ENCODE measurements around the gene OR4F6.
"Not testable (repeated sequence)": the region's sequence is repeated elsewhere in the genome, so short reads cannot be mapped to it uniquely, and the experiment has no call there.

The OR4F6 gene, protein sequence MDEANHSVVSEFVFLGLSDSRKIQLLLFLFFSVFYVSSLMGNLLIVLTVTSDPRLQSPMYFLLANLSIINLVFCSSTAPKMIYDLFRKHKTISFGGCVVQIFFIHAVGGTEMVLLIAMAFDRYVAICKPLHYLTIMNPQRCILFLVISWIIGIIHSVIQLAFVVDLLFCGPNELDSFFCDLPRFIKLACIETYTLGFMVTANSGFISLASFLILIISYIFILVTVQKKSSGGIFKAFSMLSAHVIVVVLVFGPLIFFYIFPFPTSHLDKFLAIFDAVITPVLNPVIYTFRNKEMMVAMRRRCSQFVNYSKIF

DNA sequence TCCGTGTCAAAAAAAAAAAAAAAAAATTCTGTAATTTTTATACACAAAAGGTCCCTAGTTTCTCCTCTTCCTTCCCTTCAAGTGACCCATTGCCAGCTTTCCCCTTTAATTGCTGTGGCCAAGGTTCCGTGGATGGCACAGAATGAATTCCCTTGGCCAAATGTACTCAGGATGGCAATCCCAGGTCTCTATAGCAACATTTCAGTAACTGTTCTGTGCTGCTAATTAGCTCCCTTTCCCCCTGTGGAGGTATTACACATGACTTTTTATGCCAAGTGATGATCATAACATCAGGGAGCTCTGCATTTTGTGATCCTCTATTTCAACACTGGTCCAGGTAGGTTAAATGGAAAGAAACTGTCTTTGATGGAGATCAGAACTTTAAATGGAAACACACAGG lies at the start of gene OR4F6:
Gene OR4F6, plus strand, starts transcription at position 301 of the 400 bp plus-strand sequence. CDS start 2,211 bp downstream, outside the sequence.
- no peak for DNase-seq (ENCODE audit: low read depth in 2 of 2)

DNA sequence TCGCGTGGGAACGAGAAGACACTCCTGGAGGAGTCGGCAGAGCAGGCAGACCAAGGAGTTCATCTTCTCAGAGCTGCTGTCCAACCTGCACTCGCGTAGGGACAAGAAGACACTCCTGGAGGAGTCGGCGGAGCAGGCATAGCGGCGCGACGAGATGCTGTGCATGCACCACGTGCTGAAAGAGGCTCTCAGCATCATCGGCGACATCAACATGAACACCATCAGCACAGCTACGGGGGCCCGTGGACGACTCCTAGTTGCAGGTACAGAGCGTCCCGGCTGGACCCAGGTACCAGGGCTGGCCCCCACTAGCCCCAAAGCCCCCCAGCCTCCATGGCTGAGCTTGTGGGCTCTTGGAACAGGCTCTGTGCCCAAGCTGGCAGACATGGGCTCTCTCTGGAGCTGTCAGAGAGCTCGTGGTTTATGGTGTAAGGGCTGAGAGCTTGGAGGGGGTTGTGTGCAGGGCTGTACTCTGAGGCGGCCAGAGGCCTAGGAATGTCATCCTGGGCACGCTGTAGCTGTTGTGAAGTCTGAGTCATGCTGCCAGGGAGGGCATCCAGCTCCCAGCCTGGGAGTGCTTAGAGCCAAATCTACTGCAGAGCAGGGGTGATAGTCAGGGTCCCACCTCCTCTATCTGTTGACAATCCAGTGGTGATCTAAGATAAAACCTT lies 38.5 kb upstream of the OR4F6 start:
- DNase-seq (ENCODE audit: low read depth in 2 of 2): not testable (repeated sequence)

DNA sequence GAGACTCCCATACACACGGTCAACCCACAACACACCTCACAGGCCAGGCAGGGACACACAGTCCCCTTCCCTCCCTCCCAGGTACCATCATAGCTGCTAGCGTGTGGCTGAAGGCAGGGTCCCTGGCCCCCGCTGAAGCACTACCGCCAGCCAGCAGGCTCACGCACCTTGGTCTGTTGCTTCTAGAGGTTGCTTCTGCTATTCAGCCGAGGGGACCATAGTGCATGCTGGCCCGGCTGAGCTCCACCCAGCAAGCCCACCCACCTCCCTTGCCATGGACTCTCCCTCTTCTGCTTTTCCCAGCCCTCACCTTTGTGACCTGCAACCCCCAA lies 38.0 kb upstream of the OR4F6 start:
- not testable (repeated sequence) for DNase-seq (ENCODE audit: low read depth in 2 of 2)

DNA sequence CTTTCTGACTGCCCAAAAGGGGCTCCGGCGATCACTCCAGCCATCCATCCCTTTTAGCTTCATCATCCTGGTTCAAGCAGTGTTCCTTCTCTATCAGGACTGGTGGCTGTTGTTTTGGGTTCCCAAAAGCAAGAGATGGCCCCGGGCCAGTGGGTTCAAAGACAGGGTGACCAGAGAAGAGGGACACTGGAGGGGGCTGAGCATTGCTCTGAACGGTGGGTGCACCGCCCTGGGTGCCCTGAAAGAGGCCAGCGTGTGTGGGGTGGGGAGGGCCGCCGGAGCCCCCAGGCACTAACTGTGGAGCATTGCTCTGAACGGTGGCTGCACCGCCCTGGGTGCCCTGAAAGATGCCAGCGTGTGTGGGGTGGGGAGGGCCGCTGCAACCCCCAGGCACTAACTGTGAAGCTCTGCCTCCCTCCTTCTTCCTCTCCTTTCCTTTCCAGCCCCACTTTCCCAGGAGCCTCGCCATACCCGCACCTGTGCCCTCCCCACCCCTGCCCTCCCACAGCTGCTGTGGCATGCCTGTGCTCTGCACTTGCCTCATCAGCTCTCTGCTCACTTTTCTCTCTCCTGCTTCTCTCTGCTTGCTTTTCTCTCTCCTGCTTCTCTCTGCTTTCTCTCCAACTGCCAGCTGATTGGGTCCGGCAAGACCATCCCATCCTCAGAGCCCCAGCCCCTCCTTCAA lies 37.4 kb upstream of the OR4F6 start:
- DNase-seq (ENCODE audit: low read depth in 2 of 2): no peak

DNA sequence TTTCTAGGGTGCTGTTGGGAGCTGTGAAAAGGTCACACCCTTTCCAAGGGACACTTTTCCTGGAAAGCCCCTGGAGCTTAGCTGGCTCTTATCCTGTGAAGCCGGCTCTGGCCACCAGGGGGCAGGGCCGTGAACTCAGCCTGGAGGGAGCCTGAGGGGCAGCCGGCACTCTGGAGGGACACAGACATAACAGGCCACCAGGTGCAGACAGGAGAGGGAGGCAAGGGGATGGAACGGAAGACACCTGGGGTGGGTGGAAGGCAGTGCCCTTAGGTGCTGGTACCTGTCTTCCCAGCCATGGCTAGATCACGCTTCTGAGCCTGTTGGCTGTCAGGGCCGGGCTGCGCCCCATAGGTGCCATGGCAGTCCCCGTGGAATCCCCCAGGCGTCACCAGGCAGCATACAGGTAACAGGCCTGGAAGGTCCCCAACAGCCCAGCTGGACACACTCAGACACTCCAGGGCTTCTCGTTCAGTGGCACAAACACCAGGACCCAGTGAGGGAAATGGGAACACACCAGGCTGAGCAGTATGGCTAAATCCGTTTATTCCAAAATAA lies 36.1 kb upstream of the OR4F6 start:
- DNase-seq (ENCODE audit: low read depth in 2 of 2): not testable (repeated sequence)

DNA sequence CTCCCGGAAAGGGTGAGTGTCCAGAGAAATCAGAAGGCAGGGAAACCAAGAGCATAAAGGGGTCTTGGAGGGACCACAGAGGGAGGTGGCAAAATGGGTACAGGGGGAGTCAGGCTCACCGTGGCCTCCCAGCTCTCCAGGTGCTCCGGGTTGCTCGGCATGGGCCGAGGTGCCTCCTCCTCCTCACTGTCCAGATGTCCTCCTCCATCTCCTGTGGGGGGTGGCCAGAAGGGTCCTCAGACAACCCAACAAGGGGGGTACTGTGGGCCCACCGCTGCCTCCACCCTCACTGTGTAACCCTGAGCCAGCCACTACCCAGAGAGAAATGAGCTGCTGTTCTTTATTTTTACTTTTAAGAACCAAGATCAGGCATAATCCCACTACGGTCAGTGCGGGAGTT lies 30.4 kb upstream of the OR4F6 start:
- DNase-seq (ENCODE audit: low read depth in 2 of 2): no peak

DNA sequence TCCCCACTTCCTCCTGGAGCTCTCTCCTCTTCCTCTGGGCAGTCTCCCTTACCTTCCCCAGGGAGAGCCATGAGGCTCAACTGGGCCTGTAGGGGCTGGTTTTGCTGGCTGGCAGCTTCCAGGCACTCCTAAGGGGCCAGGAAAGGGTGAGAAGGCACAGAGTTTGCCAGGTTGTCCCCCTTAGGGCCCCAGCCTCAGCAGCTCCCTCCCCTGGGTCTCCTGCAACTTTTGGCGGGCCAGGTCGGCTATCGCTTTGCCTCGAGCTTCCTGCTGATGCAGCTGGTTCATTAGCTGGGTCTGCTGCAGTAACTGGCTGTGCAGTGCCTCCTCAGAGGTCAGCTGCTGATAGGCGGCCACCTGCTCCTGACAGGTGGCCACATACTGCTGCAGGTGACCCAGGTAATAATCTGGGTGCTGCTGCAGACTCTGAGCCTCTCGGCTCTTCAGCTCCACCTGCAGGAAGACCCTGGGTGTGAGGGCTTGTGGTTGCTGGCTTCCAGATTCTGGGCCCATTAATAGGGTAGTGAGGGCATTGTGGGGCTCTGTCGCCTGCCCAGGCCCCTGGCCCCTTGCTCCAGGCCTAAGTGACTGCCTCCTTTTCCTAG lies 29.7 kb upstream of the OR4F6 start:
- no peak for DNase-seq (ENCODE audit: low read depth in 2 of 2)

DNA sequence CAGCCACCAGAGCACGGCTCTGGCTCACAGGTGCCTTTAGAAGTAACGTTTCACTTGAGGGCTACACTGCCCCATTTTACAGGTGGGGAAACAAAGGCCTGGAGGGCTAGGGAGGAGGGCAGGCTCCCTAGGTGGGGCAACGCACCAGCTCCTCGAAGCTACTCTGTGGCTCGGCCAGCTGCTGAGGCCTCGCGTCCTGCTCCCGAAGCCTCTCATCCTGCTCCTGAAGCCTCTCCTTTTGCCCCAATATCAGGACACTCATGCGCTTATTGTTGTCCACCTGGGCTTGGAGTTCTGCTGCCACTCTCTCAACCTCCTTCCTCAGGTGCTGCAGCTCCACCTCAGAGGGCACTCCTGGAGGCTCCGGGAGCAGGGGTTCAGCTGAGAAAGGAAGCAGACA lies 28.2 kb upstream of the OR4F6 start:
- no peak for DNase-seq (ENCODE audit: low read depth in 2 of 2)

DNA sequence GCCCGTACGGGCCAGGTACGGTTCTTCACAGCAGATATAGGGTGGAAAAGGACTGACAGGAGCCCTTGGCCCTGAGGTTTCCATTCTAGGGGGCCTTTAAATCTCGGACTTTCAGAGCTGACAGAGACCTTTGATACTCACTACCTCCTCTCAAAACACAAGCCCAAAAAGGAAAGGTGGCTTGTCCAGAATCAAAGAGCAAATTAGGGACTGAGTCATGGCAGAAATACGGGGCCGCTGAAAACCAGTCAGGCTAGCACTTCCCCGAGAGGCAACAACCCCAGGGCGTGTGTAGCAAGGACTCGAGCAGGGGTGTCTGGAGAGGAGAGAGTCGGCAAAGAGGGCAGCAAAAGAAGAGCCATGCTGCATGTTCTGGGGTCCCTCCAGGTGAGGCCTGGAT lies 24.7 kb upstream of the OR4F6 start:
- DNase-seq (ENCODE audit: low read depth in 2 of 2): not testable (repeated sequence)

DNA sequence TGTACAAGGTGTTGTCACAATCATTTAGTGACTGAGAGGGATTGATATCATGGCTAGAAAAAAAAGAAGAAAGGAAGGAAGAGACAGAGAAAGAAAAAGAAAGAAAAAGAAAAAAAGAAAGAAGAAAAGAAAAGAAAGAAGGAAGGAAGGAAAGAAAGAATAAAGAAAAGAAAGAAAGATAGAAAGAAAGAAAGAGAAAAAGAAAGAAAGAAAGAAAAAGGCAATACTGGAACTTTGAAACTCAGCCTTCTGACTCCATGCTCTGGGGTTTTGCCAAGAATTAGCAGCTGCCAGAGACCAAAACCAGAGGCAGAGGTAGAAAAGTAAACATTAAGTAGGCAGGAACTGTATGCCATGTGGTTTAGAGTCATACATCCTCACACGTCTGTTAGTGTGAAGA lies 23.1 kb upstream of the OR4F6 start:
- not testable (repeated sequence) for DNase-seq (ENCODE audit: low read depth in 2 of 2)

DNA sequence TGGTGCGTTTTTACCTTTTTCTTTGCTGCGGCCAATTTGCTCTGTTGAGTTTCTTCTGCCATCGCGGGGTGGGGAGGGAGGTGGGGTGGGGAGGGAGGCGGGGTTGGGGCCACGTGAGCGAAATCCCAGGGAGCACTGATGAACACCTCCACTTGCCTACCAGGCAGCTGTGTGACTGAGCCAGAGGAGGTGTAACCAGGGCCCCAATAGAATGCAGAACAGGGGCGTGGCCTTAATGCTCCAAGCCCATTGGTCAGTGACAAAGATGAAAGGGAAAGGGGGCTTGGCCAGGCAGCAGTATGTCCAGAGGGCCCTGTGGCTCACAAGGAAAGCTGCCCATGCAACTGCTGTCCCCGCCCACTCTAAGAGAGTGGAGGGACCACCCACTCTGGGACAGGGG lies 21.4 kb upstream of the OR4F6 start:
- DNase-seq (ENCODE audit: low read depth in 2 of 2): no peak

DNA sequence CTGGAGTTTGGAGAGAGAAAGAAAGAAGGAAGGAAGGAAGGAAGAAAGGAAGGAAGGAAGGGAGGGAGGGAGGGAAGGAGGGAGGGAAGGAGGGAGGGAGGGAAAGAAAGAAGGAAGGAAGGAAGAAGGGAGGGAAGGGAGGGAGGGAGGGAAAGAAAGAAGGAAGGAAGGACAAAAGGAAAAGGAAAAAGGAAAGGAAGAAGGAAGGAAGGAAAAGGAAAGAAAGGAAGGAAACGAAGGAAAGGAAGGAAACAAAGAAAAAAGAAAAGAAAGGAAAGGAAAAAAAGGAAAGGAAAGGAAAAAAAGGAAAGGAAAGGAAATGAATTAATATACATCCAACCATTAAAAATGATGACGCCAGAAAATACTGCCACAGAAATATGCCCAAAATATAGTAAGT lies 18.7 kb upstream of the OR4F6 start:
- DNase-seq (ENCODE audit: low read depth in 2 of 2): no peak

DNA sequence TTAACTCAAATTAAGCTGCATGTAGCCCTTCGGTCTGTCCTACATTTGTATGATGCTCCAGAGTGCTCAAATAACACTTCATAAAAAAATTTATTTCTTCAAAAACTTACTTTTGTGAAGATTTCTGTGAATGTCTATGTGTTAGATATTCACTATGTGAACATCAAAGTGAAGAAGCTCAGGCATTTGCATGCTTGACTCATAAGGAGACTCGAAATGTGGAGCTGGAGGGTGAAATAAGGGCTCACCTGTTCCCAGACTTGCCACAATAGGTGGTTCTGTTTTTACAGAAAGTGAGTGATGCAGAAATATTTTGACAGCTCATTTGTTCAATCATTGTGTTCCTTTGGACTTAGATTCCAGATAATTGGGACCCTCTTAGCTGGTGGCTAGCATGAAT lies 16.9 kb upstream of the OR4F6 start:
- DNase-seq (ENCODE audit: low read depth in 2 of 2): not testable (repeated sequence)

DNA sequence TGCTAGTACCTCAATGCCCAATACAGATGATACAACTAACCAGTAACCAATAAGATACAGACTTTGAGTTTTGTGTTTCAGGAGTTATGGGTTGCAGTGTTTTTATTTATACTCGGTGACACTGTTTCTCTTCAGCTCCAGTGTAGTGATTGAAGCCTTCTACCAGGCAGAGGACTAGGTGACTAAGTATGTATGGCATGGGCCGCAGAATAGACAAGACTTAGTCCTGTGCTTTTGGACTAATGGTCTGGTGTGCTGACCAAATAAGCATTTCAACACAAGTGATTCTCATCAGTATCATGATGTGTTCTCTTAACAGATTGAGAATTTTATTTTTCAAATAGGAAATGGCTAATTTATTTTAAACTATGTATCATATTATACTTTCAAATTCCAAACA lies 15.3 kb upstream of the OR4F6 start:
- DNase-seq (ENCODE audit: low read depth in 2 of 2): not testable (repeated sequence)

DNA sequence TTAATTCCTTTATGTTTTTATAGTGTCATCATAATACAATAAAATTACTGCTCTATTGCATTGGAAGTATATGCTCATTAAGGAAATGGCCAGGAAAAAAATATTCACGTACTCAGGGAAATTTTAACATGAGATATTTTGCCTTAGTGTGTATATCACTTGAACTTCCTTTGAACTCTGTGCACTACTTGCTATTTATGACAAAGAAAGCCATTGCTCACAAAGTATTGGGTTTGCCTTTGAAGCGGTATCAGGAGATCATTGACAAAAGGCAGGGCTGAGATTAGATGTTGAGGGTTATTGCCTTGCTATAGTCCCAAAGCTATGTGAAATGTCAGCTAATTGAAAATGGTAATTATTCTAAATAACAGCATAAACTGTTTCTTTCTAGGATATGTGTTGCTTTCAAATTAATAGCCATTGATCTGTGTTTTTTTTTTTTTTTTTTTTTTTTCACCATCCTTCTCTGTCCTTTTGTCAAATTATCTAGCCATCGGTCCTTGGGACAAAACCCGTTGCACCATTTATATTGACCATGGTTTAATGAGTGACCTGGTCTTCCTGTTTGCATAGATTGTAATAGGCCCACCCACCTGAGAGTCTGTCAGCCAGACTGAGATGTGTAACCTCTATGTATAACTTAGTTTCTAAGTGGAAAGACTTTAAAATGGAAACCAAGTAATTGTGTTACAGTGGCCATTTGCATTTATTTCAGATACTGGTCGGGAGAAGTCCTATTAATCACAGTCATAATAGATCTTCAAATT lies 14.6 kb upstream of the OR4F6 start:
- DNase-seq (ENCODE audit: low read depth in 2 of 2): not testable (repeated sequence)

DNA sequence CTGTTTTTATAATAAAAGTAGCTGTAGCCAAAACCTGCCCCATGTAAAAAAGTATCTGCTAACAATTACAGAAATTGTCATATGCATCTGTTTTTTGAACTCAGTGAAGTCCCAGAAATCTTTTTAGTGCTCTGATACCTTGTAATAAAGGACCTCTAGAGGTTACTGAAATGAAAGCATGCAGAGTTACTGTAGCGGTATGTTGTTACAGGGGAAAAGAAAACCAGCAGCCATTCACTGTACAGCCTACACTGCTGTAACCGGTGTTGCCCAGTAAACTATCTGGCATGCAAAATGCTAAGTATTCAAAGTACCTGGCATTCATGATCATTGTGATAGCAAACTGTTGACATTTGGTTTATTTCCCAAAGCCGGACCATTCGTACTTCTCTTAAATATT lies 12.6 kb upstream of the OR4F6 start:
- not testable (repeated sequence) for DNase-seq (ENCODE audit: low read depth in 2 of 2)

DNA sequence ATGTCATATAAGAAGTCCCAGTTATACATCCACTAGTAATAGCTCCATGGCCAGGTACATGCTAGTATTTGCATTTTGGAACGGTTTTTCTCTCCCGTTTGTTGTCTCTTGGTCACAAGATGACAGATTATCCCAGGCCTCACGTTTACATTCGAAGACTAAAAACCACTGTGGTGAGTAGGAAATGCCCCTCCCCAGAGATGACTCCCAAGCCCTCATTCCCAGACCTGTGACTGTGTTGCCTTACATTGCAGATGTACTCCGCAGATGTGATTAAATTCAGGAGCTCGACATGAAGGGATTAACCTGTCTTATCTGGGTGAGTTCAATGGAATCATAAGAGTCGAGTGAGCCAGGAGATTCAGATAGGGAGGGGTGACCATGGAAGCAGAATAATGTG lies 9.3 kb upstream of the OR4F6 start:
- not testable (repeated sequence) for DNase-seq (ENCODE audit: low read depth in 2 of 2)

DNA sequence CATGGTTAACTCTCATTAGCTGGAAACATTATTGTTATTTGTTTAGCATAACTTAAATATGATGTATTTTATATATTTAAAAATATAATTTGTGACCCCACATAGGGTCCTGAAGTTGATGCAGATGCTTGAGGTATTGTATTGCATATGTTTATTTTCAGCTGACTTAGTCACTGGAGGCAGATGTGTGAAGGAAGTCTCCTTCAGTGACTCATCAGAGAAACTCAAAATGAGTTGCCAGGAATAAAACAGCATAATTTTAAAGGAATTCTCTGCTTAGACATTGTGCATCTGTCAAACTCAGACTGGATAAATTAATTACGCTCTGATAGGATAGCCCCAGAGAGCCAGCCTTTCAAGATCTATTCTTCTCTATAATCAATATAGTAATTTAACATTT lies 7.9 kb upstream of the OR4F6 start:
- no peak for DNase-seq (ENCODE audit: low read depth in 2 of 2)

DNA sequence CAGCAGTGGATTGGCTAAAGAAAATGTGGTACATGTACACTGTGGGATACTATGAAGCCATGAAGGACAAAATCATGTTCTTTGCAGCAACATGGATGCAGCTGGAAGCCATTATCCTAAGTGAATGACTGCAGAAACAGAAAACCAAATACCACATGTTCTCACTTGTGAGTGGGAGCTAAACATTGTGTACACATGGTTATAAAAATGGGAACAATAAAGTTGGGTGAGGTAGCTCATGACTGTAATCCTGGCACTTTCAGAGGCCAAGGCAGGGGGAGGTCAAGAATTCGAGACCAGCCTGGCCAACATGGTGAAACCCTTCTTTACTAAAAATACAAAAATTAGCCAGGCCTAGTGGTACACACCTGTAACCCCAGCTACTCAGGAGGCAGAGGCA lies 3.6 kb upstream of the OR4F6 start:
- DNase-seq (ENCODE audit: low read depth in 2 of 2): no peak

DNA sequence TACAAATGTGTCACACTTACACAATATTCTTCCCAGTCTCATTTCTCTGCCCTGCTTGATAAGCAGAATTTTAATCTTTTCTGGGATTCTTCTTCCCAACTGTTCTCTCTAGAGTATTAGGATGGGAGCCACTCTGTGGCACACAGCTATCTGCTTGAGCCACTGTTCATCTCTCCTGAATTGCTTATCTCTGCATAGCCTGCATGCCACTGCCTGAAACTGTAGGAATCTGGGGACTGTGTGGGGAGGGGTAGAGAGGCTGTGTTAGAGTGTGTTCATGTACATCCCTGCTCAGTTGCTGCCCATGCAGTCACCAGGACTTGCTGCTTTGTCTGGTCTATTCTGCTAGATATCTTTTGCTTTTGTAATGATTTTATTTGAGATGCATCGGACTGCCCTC lies 2.3 kb upstream of the OR4F6 start:
- DNase-seq (ENCODE audit: low read depth in 2 of 2): no peak

DNA sequence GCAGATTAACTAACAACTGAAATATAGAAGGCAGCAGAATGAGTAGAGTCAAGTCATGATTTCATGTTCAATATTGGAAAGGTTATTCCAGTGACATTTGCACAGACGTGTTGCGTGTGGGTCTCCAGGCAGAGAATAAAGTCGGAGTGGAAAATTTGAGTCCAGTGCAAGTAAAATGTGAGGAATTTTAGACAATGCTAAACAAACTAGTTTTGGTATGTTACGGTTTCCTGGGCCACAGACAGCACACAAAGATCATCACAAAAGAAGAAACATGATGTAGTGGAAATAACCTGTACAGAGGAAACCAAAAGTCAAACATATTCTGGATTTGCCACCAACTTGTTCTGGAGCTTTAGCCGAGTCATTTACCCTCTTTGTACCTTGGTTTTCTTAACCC lies 367 bp downstream of the OR4F6 start:
- no peak for DNase-seq (ENCODE audit: low read depth in 2 of 2)

DNA sequence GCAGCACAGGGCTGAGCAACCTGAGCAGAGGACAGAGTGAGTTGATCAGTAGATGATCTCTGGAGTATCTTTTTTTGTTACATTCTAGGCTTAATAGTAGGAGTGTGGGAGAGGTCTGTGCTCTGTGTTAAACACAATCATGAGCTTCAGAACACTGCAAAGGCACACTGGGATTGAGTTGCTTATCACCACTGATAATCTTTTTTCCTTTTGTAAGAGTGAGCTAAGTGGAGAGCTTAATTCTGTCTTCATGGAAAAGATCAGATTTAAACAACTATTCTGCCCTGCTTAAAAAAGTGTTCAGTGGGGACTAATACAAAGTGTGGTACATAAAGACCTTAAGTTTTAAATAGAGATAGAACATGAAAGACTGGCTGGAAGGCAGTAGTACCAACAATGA lies 1.1 kb downstream of the OR4F6 start:
- DNase-seq (ENCODE audit: low read depth in 2 of 2): no peak

Measured in stimulated activated CD8-positive, alpha-beta memory T cell treated with anti-CD3 and anti-CD28 coated beads, Interleukin-7, amount 100 ng/mL, for 4 hours (primary cell).